Stimulated activated CD4-positive, alpha-beta T cell treated with anti-CD3 and anti-CD28 coated beads, Interleukin-12 subunit alpha, Interleukin-12 subunit beta, amount 100 ng/mL, for 48 hours (primary cell): ENCODE data around the gene PPP1R1B.
A peak's percentile ranks its signal among the peaks of the same experiment; 100 is the strongest.

Experiments
- DNase-seq, 3 donors: peaks; one replicate each; pipeline ENCODE4 v3.0.0-alpha.2; 2020; ENCODE audit warnings: low read depth in 2 of 3, low spot score in 1 of 3

Gene PPP1R1B

DNA sequence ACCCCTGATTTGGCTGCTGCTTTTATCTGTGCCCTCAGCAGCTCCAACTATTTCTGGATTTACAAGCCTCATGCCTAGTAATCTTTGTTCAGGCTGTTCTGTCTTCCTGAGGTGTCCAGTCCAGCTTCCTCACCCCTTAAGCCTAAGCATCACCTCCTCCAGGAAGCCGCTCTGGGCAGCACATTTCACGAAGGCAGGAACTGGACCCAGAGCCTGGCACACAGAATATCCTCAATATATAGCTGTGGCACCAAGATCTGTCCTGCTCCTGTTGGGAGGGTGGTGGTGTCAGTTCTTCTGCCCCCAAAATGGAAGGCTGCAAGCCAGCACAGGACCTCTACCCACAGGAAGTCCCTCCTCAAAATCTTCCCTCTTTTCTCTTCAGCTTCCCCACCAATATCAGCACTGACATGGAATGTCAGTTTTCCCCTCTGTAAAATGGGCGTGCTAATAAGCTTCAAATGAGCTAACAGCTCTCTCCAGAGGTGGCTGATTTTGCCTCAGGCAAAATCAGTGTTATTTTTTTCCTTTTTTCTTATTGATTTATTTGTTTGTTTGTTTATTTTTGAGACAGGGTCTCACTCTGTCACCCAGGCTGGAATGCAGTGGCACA lies 12.1 kb upstream of the PPP1R1B start:
- DNase-seq = no peak

DNA sequence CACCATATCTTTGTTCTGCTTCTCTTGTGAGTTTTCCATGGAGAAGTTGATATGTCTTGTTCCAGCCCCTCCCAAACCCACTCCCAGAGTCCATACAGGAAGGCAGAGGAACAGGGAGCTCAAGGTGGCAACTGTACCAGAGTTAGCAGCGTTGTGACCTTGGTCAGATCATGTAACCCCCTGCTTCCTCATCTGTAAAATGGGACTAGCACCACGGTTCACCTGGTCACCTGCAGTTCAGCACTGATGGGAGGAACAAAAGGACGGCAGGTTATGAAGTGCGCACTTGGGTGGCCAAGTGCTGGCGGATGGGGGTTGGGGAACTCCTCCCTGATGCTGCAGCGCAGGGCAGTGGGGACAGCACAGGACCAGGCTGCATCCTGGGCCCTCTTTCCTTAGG lies 11.3 kb upstream of the PPP1R1B start:
- no peak for DNase-seq

DNA sequence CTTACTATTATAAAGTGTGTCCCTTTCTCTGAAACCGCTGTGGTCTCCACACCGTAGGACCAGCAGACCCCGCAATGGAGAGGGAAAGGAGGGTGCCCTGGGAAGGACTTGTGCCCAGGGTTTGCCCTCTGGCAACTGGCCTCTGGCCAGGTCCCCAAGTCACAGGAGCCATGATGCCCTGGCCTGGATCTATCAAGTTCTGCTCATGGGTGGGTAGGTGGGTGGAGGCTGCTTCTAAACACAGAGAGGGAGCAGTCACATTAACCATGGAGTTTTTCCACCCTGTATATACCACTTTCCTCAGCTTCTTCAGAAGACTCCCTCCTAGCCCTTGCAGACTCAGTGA lies 9.7 kb upstream of the PPP1R1B start:
- DNase-seq = no peak

DNA sequence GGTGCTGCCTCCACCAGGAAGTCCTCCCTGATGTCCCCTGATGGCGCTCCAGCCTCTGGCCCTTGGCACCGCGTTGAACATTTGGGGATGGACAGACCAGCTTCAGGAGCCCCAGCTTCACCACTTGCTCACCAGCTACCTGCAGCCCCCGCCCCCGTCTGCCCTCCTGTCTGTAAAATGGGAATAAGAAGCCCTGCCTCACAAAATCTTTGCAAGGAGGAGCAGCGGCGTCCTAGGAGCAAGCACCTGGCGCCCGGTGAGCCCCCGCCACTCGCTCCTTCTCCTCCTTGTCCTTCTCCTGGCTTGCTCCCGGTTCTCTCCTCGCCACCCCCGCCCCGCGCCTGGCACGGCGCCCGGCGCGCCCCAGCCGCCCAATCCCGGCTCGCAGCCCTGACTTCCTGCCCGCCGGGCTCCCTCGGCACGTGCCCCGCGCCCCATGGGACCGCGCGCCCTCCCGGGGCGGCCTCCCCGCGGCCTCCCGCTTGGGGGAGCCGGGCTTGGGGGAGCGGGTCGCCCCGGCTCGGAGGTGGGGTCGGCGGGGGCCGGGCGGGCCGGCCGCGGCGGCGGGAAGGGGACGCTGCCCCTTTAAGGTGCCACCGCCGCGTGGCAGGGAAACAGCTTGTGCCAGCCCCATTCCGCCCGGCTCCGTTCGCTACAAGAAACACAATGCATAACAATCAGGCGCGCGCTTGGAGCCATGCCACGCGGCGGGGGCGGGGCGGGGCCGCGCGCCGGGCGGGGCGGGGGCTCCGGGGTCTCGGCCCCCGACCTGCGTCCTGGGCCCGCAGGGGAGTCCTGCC lies 9.1 kb upstream of the PPP1R1B start:
- peak in 1 of 3 donors; percentile 40 for DNase-seq

DNA sequence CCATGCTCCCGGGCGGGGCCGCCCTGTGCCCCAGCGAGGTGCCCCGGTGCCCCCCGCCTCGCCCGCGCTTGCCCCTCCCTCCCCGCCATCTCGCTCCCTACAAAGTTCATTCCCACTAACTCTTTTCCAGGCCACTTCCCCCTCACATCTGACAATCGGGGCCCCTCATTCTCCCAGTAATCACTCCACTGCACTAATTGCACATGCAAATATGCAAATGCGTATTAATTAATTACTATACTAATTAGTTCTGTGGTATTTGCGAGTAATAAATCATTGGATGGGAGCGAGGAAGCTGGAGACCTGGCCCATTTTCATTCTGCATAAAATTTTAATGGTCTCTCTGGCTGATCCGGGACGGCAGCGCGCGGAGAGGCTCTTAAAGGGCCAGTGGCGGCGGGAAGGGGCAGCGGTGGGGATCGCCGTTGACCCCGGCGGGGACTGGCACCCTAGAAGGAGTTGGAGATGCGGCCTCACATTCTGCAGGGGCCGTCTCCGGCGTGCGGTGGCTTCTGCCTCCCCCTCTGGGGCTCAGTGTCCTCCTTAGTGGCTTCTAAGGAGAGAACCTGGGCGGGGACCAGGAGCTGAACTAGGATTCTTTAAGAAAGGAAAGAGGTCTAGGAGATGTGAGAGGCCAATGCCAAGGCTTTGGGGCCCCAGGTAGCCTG lies 8.4 kb upstream of the PPP1R1B start:
- DNase-seq = no peak

DNA sequence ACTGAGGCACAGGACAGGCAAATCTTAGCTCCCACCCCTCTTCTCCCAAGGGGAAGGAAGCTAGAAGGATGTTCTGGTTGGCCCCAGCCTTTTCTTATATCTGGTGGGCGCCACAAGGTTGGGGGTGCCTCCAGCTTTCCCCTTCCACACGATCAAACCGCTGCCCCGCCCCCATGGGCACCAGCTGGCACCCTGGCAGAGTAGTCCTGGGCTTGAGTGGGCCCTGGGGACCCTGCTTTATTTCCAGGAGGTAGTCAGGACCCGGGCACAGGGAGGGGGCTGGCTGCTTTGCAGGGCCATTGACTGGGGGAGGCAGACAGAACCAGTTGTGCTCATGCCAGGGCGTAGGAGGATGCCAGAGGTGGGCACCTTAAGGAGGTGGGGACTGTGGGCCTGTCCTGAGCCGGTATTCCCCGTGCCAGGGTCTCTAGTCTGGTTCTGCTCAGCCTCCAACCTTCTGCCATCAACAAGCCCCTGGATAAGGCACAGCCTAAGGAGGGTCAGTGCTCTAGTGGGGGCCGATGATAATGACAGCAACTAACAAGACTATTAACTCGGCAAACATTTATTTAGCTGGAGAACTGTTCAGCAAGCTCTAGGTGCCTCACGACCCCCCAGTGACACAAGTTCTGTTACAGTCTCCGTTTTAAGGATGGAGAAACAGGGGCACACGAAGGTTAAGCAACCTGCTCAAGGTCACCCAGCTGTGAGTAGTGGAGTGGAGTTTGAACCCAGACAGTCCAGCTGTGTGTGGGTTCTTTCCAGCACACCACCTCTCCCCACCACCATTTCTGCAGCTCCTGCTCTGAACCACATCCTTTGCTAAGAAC lies 7.6 kb upstream of the PPP1R1B start:
- no peak for DNase-seq

DNA sequence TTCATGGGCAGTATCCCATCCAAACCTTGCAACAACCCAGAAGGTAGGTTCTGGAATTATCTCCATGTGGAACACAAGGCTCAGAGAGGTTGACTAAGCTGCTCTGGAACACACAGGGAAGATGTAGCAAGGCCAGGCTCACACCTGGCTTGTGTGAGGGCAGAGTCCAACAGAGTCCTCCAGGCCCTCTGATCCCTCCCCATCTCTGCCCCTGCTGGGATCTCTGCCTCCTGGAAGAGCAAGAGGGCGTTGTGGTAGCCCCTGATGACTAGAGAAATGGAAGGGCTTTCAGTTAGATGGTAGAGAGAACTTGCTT lies 7.0 kb upstream of the PPP1R1B start:
- DNase-seq = no peak

DNA sequence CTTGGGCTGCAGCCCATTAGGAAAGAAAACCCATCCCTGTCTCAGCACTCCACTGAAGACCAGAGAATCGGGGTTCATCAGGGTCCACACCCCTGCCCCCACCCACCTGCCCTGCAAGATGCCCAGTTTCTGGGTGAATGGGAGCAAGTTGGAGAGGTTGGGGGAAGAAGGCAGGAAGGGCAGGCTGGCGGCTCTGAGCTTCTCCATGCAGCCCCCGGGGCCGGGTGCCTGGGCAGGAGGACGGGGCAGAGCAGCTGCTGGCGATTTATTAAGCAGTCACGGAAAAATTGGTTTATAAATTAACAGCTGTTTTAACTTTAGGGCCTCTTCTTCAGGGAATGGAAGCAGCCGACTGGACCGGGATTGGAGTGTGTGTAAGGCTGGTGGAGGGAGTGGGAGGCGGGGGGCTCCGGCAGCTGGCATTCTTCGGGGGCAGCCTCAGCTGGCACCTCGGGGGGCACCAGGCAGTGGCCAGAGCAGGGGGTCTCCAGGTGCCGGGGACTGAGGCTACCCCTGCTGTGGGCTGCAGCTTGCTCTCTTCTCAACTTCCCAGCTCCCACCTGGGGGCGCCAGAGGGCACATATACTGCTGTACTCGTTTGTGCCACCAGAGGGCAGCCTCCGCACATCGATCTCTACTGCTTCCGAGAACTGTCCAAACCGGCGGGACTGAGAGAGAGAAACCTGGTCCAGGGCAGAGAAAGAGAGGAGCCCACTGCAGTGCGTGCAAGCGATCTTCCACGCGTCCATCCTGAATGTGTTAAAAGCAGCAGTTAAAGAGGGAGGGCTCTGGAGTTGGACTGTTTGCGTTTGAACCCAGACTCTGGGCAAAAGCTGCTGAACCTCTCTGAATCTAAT lies 5.0 kb upstream of the PPP1R1B start:
- DNase-seq = peak; percentile 79 to 95 (median 79)

DNA sequence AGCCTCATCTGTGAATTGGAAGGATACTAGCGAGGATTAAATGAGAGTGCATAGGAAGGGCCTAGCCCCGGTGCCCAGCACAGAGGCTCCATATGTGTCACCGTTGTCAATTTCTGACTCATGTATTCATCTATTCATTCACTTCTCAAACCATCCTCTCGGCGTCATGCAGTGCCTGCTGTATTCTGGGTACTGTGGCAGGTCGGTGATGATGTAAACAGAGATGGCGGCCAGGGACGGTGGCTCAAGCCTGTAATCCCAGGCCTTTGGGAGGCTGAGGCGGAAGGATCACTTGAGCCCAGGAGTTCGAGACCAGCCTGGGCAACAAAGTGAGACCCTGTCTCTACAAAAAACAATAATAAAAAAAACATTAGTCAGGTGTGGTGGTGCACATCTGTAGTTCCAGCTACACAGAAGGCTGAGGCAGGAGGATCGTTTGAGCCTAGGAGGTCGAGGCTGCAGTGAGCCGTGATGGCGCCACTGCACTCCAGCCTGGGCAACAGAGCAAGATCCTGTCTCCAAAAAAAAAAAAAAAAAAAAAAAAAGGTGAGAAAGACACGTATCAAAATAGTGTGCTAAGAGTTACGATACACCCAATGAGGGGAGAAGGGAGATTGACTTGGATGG lies 4.3 kb upstream of the PPP1R1B start:
- peak; percentile 35 to 45 (median 35) for DNase-seq

DNA sequence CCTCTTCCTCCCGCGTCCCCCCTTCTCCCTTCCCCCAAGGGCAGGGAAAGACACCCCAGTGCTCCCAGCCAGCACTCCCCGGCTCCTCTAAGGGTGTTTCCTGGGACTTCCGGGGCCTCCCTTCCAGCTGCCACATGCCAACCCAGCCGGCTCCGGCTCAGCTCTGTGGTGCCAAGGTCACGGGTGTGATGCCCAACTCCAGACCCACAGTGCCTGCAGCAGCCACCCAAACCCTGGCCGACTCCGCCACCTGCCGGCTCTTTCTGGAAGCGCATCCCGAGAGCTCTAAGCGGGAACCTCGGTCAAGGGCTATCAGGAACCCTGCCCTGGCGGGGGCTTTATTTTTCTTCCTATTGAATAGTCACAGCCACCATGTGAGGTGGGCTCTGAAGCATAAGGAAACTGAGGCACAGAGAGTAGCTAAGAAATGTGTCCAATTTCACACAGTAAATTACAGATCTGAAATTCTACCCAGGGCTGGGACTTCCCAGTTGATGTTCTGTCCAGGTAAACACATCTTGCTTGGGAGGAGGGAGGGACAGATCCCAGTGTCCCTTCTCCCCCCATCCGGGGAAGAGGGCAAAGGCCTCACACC lies 3.3 kb upstream of the PPP1R1B start:
- DNase-seq = peak; percentile 73 to 95 (median 83)

DNA sequence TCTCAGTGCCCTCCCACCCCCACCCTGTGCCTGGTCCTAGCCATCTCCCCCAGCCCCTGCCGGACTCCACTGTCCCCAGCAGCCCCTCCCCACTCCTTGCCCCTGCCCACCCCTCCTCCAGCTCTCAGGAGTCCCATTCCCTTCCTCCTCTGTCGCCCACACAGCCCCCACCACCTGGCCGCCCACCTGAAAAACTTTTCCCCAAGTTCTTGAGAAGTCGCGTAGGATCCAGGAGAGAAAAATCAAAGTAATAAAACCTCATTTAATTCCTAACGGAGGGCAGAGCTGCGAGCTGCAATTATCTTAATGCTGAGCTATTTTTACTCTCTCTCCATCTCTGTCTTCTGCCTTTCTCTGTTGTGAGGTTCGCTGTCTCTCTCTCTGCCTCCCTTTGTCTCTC lies 2.4 kb upstream of the PPP1R1B start:
- DNase-seq = no peak

DNA sequence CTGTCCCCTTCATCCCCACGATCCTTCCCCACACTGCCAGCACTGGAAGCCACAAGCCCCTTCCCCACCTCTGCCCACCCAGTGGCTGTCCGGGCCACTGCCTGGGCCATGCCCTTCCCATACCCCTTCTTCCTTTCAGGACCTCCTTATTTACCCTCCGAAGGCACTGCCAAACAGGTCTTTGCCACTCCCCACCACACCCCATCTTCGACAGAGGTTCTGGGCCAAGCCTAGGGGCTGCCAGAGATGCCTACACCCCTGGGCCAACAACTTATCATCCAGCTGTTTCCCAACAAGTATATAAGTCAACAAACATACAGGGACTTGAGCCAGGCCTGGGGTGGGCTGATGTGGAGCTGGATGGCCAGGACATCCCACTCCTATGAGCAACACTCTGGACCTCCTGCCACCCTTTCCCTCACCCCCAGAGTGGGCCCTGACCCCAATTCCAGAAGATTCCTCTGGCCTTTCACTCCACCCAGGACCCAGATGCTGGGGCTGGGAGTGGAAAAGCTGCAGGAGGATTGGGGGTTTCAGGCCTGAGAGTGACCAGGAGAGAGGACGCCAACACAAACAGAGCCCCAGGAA lies 1.5 kb upstream of the PPP1R1B start:
- no peak for DNase-seq

DNA sequence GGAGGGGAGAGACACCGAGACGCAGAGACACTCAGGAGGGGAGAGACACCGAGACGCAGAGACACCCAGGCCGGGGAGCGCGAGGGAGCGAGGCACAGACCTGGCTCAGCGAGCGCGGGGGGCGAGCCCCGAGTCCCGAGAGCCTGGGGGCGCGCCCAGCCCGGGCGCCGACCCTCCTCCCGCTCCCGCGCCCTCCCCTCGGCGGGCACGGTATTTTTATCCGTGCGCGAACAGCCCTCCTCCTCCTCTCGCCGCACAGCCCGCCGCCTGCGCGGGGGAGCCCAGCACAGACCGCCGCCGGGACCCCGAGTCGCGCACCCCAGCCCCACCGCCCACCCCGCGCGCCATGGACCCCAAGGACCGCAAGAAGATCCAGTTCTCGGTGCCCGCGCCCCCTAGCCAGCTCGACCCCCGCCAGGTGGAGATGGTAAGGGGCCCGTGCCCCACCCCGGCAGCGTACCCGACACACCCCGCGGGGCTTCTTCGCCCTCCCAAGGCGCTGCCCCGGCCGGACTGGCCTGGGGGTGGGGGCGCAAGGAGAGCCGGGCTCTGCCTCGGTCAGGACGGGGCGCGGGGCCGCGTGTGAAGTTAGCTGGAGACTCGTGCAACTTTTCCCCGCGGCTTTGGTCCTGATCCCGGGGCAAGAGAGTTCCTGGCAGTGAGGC lies 427 bp downstream of the PPP1R1B start:
- DNase-seq = no peak

DNA sequence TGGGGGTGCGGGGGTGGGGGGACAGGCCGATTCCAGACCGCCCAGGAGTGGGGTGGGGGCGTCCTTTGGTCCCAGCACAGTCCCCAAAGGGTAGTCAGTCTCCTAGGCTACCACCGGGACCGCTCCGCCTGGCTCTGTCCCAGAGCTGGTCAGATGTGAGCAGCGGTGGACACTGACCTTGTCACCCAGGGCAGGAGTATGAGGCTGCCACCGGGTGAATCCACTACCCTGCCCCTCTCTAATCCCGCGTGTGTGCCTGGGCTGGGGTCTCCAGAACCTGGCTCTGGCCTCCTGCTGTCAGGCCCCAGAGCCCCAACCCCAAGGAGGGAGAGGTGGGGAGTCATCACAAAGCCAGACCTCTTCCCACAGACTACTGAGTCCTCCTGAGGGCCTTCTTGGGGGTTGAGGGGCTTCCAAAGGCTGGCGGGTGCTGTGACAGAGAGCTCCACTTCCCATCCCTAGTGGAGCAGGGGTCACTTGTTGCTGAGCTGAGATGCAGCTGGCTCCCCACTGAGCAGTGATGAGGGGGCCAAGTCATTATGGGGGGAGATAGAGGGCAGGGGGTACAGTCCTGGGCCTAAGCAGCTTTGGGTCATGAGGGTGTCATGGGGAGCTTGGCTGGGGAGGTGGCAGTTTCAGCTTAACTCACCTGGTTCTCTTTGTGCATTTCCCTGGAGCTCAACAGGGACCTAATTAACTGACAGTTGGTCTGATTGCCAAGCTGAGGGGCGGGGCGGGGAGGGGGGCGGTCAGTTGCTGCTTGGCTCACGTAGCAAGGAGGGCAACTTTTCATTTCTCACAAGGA lies 1.2 kb downstream of the PPP1R1B start:
- no peak for DNase-seq

DNA sequence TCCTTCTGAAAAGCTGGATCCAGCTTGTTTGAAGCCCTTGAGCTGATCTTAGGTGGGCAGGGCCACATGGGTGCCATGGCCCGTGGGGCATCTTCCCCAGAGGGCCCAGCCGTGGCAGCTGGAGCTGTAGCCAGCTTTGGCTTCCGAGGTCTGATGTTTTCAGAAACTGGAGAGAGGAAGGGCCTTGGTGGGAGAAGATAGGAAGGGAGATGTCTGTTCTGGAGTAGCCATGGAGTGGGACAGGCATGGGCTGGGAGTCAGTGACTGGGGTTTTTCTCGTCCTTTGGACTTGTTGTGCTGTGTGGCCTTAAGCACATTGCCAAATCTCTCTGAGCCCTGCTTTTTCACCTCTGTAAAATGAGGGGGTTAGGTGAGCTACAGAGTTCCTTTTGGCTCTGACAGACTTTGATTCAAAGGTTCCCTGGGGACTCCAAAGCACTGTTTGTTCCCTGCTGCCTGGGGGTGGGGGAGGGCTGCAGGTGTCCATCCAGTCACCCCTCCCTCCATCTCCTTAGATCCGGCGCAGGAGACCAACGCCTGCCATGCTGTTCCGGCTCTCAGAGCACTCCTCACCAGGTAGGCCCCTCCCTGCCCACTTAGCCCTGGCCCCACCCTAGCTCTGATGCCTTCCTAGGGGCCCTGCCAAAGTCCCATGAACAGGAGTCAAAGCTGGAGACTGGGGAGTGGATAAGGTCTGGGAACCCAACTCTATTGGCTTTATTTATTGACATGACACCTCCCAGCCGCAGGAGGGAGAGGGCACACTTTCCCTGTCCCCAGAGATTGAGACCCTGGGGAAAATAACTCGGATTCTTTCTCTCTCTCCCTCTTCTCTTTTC lies 2.1 kb downstream of the PPP1R1B start:
- no peak for DNase-seq

DNA sequence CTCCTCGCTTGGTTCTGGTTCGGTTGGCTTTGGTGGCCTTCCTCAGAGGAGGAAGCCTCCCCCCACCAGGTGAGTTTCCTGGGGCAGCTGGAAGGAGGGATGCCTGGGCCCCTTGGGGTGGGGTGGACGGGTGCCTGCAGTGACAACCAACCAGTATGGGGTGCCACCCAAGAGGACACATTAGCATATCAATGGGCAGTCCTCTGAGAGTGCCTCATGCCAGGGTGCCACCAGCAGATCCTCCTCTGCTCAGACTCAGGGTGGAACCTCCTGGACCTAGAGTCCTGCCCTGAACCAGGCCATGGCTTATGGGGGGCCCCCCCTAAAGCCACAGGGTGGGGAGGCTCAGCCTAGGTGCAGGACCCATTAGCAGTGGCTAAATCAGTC lies 2.7 kb downstream of the PPP1R1B start:
- DNase-seq = no peak

DNA sequence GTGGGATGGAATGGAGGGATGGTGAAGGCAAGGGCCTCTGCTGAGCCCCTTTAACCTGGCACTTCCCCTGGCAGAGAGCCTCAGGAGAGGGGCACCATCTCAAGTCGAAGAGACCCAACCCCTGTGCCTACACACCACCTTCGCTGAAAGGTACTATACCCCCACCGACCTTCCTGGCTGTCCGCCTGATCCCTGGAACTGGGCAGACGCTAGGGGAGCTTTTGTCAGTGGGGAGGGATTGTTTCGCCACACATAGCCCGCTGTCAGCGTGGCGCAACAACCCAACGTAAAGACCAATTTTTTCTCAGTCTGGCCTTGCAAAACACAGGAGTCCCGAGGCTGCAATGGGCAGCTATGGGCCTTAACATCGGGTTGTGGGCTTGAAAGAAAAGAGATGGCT lies 3.1 kb downstream of the PPP1R1B start:
- no peak for DNase-seq
